ENCODE data around the gene MIDN.

DNA sequence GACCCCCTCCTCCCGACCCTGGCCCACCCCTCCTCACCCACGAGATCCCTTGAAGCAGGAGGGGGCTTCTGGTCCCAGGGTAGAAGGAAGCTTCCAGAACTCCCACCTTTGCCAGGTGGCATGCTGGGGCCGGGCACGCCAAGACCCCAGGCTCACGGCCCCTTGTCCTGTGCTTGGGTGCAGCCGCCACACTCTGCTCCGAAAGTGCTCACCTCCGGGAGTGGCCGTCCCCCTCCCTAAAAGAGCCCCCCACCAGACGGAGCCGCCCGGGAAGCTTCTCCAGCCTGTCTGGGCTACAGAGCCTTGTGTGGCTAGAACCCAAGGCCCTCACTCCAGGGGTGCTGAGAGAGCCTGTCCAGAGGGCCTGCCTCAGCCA, 35.5 kb downstream of the MIDN start:
- TF ChIP-seq, protein P1, sequence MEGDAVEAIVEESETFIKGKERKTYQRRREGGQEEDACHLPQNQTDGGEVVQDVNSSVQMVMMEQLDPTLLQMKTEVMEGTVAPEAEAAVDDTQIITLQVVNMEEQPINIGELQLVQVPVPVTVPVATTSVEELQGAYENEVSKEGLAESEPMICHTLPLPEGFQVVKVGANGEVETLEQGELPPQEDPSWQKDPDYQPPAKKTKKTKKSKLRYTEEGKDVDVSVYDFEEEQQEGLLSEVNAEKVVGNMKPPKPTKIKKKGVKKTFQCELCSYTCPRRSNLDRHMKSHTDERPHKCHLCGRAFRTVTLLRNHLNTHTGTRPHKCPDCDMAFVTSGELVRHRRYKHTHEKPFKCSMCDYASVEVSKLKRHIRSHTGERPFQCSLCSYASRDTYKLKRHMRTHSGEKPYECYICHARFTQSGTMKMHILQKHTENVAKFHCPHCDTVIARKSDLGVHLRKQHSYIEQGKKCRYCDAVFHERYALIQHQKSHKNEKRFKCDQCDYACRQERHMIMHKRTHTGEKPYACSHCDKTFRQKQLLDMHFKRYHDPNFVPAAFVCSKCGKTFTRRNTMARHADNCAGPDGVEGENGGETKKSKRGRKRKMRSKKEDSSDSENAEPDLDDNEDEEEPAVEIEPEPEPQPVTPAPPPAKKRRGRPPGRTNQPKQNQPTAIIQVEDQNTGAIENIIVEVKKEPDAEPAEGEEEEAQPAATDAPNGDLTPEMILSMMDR (conservative IDR thresholded peaks at IDR 0.05; ENCODE audit: low read length) = no peak
- TF ChIP-seq EZH2phosphoT487 (IDR thresholded peaks at IDR 0.05; ENCODE audit: borderline replicate concordance) = no peak

Measured in Loucy (cell line).